Measurements from ENCODE around the gene SUN1.

DNA sequence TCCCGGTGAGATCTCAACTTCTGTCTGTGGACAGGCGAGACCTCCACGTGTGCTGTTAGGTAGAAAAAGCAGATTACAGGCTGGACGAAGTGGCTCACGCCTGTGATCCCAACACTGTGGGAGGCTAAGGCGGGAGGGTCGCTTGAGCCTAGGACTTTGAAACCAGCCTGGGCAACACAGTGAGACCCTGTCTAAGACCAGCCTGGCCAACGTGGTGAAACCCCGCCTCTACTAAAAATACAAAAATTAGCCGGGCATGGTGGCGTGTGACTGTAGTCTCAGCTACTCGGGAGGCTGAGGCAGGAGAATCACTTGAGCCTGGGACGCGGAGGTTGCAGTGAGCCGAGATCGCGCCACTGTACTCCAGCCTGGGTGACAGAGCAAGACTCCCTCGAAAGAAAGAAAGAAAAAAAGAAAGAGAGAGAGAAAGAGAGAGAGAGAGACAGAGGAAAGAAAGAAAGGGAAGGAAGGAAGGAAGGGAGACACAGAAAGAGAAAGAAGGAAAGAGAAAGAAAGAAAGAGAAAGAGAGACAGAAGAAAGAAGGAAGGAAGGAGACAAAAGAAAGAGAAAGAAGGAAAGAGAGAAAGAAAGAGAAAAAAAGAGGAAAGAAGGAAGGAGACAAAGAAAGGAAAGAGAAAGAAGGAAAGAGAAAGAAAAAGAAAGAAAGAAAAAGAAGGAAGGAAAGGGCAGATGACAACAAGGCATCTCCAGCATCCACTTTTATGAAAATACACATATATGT is 29.6 kb upstream of the SUN1 start:
- TF ChIP-seq, protein P1, sequence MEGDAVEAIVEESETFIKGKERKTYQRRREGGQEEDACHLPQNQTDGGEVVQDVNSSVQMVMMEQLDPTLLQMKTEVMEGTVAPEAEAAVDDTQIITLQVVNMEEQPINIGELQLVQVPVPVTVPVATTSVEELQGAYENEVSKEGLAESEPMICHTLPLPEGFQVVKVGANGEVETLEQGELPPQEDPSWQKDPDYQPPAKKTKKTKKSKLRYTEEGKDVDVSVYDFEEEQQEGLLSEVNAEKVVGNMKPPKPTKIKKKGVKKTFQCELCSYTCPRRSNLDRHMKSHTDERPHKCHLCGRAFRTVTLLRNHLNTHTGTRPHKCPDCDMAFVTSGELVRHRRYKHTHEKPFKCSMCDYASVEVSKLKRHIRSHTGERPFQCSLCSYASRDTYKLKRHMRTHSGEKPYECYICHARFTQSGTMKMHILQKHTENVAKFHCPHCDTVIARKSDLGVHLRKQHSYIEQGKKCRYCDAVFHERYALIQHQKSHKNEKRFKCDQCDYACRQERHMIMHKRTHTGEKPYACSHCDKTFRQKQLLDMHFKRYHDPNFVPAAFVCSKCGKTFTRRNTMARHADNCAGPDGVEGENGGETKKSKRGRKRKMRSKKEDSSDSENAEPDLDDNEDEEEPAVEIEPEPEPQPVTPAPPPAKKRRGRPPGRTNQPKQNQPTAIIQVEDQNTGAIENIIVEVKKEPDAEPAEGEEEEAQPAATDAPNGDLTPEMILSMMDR (conservative IDR thresholded peaks at IDR 0.05 in 1 of 2, IDR thresholded peaks at IDR 0.05 in 1 of 2; ENCODE audit: low read depth in 1 of 2, low read length in 2 of 2), result no peak
- no peak for TF ChIP-seq EZH2 (IDR thresholded peaks at IDR 0.05; ENCODE audit: low read length, missing control alignments)

Measured in fibroblast of lung (primary cell).